Measurements from ENCODE around the gene SCYGR1. TPM values are rescaled to one million over a fixed set of nuclear protein-coding genes. Genes with fewer than 3 reads are reported as not detected.
A peak's percentile ranks its signal among the peaks of the same experiment; 100 is the strongest.

SCYGR1 gene
- total RNA-seq, 1 experiment from 2014 or later, result not detected

GRCh38 chr2:227367427-227367795 lies 20.3 kb downstream of the SCYGR1 start:
- Histone ChIP-seq H3K27ac (ENCODE audit: low read length) (no peak overlapping the region), H3K27me3 (ENCODE audit: control insufficient read depth, insufficient read depth, low read length) (no peaks in the 10 kb centered on the region), H3K4me3 (ENCODE audit: low read depth in 2 of 2, low read length in 2 of 2) (no peak overlapping the region), H3K9me3 (ENCODE audit: control insufficient read depth, insufficient read depth, low read depth, low read length) (no peaks in the 10 kb centered on the region), H3K4me1 (ENCODE audit: control insufficient read depth, insufficient read depth, low read length) (no peaks in the 10 kb centered on the region), H3K36me3 (ENCODE audit: control insufficient read depth, insufficient read depth, low read length) (no peaks in the 10 kb centered on the region)
- CTCF ChIA-PET, result no interaction called here
- ATAC-seq (no peak), DNase-seq (ENCODE audit: low read depth, low spot score) (no peak)
- POLR2A ChIA-PET, result no interaction called here
- intact Hi-C loops (cut with micrococcal nuclease; ENCODE audit: unreplicated experiment), result no loop called here
- no peak for TF ChIP-seq SIN3A (IDR thresholded peaks at IDR 0.05; ENCODE audit: borderline replicate concordance, insufficient read depth, low read depth, low read length)
- TF ChIP-seq, protein P1, sequence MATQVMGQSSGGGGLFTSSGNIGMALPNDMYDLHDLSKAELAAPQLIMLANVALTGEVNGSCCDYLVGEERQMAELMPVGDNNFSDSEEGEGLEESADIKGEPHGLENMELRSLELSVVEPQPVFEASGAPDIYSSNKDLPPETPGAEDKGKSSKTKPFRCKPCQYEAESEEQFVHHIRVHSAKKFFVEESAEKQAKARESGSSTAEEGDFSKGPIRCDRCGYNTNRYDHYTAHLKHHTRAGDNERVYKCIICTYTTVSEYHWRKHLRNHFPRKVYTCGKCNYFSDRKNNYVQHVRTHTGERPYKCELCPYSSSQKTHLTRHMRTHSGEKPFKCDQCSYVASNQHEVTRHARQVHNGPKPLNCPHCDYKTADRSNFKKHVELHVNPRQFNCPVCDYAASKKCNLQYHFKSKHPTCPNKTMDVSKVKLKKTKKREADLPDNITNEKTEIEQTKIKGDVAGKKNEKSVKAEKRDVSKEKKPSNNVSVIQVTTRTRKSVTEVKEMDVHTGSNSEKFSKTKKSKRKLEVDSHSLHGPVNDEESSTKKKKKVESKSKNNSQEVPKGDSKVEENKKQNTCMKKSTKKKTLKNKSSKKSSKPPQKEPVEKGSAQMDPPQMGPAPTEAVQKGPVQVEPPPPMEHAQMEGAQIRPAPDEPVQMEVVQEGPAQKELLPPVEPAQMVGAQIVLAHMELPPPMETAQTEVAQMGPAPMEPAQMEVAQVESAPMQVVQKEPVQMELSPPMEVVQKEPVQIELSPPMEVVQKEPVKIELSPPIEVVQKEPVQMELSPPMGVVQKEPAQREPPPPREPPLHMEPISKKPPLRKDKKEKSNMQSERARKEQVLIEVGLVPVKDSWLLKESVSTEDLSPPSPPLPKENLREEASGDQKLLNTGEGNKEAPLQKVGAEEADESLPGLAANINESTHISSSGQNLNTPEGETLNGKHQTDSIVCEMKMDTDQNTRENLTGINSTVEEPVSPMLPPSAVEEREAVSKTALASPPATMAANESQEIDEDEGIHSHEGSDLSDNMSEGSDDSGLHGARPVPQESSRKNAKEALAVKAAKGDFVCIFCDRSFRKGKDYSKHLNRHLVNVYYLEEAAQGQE (IDR thresholded peaks at IDR 0.05; ENCODE audit: insufficient read depth in 1 of 2, low read depth in 2 of 2, low read length in 1 of 2), result no peak
- TF ChIP-seq, protein P2, sequence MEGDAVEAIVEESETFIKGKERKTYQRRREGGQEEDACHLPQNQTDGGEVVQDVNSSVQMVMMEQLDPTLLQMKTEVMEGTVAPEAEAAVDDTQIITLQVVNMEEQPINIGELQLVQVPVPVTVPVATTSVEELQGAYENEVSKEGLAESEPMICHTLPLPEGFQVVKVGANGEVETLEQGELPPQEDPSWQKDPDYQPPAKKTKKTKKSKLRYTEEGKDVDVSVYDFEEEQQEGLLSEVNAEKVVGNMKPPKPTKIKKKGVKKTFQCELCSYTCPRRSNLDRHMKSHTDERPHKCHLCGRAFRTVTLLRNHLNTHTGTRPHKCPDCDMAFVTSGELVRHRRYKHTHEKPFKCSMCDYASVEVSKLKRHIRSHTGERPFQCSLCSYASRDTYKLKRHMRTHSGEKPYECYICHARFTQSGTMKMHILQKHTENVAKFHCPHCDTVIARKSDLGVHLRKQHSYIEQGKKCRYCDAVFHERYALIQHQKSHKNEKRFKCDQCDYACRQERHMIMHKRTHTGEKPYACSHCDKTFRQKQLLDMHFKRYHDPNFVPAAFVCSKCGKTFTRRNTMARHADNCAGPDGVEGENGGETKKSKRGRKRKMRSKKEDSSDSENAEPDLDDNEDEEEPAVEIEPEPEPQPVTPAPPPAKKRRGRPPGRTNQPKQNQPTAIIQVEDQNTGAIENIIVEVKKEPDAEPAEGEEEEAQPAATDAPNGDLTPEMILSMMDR (IDR thresholded peaks at IDR 0.05), result no peak
- TF ChIP-seq POLR2AphosphoS5 (IDR thresholded peaks at IDR 0.05; ENCODE audit: low read depth, low read length), result no peak
- TF ChIP-seq TCF7L2 (IDR thresholded peaks at IDR 0.05; ENCODE audit: low read depth, low read length), result no peak
- in situ Hi-C loops (cut with HindIII; ENCODE audit: low pct_unique_long_range_greater_than_20kb, low sequenced_read_pairs), result no loop called here
- BruUV-seq (replicated peaks), result no TSS peak

GRCh38 chr2:227366769-227367426 lies 20.9 kb downstream of the SCYGR1 start:
- no peak overlapping the region for H3K27ac ChIP-seq (ENCODE audit: low read length)

More at GRCh38 chr2:227366769-227367426, 20.9 kb downstream of the SCYGR1 start:
- H3K4me3 ChIP-seq (ENCODE audit: low read depth in 2 of 2, low read length in 2 of 2), result no peak overlapping the region
- H3K9me3 ChIP-seq (ENCODE audit: control insufficient read depth, insufficient read depth, low read depth, low read length), result no peaks in the 10 kb centered on the region
- no peaks in the 10 kb centered on the region for H3K4me1 ChIP-seq (ENCODE audit: control insufficient read depth, insufficient read depth, low read length)
- 0 out of 2 replicates have a peak, but pooled peaks have one; percentile 51 for ATAC-seq
- no peak for DNase-seq (ENCODE audit: low read depth, low spot score)
- ChIA-PET CTCF (no interaction called here), POLR2A (no interaction called here)
- no peaks in the 10 kb centered on the region for H3K36me3 ChIP-seq (ENCODE audit: control insufficient read depth, insufficient read depth, low read length)
- in situ Hi-C loops (cut with HindIII; ENCODE audit: low pct_unique_long_range_greater_than_20kb, low sequenced_read_pairs) (no loop called here), intact Hi-C loops (cut with micrococcal nuclease; ENCODE audit: unreplicated experiment) (no loop called here)
- H3K27me3 ChIP-seq (ENCODE audit: control insufficient read depth, insufficient read depth, low read length), result no peaks in the 10 kb centered on the region
- no TSS peak for BruUV-seq (replicated peaks)
- TF ChIP-seq TCF7L2 (IDR thresholded peaks at IDR 0.05; ENCODE audit: low read depth, low read length) (no peak), POLR2AphosphoS5 (IDR thresholded peaks at IDR 0.05; ENCODE audit: low read depth, low read length) (no peak), SIN3A (IDR thresholded peaks at IDR 0.05; ENCODE audit: borderline replicate concordance, insufficient read depth, low read depth, low read length) (no peak)
- TF ChIP-seq, protein P1 (IDR thresholded peaks at IDR 0.05; ENCODE audit: insufficient read depth in 1 of 2, low read depth in 2 of 2, low read length in 1 of 2), result no peak
- TF ChIP-seq, protein P2 (IDR thresholded peaks at IDR 0.05), result no peak
